Measurements from ENCODE around the gene ZNF516. TPM values are rescaled to one million over a fixed set of nuclear protein-coding genes. Genes with fewer than 3 reads are reported as not detected.

The ZNF516 gene
- total and polyA plus RNA-seq, 7 experiments from 2014 or later = 1.9 to 60.4 (median 21.7) TPM

DNA sequence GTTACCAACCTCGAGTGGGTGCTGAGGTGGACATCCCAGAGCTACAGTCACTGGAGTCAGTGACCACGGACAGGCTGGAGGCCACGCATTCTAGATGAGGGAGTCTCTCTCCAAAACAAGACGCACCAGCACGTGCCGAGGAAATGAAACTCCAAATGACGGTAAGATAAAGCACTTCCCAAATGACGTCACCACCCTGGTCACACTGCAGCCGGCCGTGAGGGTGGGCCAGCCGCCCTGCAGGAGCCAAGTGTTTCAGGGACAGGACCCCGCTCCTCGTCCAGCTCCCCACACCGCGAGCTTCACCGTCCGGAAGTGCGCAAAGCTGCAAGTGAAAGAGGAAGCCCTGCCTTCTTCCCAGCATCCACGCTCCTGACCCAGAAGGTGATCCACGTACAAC is 99.4 kb downstream of the ZNF516 start:
- ChIA-PET POLR2A (no interaction called here), CTCF (interaction anchor here (1.2 kb wide), 1 partner anchor 314 kb away, joined by 3 read pairs; no protein-coding TSS in a partner anchor)
- intact Hi-C loops (cut with micrococcal nuclease) = loop anchor here in 1 of 2 donors (5.0 kb wide), 1 partner anchor 97 kb away; no protein-coding TSS in a partner anchor
- peak; percentile 55 for ATAC-seq
- Histone ChIP-seq H3K27me3 (ENCODE audit: control insufficient read depth in 2 of 2, insufficient read depth in 2 of 2, low read length in 2 of 2) (no peaks in the 10 kb centered on the region), H3K4me1 (ENCODE audit: control insufficient read depth in 2 of 2, insufficient read depth in 2 of 2, low read length in 2 of 2) (peaks cover 0 to under 1% of the 10 kb centered on the region in 2 donors), H3K9me3 (ENCODE audit: control insufficient read depth in 2 of 3, low read length in 3 of 3) (no peaks in the 10 kb centered on the region), H3K4me3 (ENCODE audit: low read length) (no peak overlapping the region), H3K27ac (ENCODE audit: low read depth, low read length) (no peak overlapping the region), H3K36me3 (ENCODE audit: control insufficient read depth in 2 of 3, insufficient read depth in 3 of 3, low read length in 3 of 3) (peaks cover 0 to 7% (median 0%) of the 10 kb centered on the region in 3 experiments)
- Mint-ChIP-seq H3K36me3 (peaks cover 0 to 5% (median 0%) of the 10 kb centered on the region in 5 donors), H3K9me3 (no peaks in the 10 kb centered on the region), H3K27ac (no peak overlapping the region), H3K4me1 (peaks cover 5 to 41% (median 32%) of the 10 kb centered on the region in 7 donors), H3K4me3 (no peak overlapping the region), H3K27me3 (peaks cover 0 to 17% (median 0%) of the 10 kb centered on the region in 5 donors)
- DNase-seq = no peak

DNA sequence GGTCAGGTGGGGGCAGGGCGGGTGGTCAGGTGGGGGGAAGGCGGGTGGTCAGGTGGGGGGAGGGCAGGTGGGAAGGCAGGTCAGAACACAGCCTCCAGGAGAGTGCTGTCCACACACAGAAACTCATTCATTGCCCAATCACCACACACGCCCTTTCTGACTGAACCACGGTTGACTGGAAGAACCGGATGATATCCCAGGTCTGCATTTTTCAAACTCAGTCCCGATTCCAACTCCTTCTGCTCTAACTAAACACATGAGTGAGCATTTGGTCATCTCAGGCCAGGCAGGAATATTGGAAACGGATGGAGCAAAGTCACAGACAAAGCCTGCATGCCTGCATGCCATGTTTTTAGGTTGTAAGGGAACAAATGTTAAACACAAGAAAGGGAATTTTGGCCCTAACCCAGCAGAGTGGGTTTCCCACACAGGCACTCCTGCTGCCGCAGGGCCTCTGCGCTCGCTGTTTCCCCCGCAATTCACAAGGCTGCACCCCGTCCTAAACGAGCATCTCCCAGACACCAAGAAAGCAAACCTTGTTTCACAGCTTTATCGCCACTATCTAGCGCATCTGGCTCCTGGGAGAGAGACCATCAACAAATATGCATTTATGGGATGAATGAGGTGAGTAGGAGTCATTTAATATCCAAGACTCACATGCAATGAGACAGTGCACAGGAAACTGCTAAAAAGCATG is 100.1 kb downstream of the ZNF516 start:
- CTCF ChIA-PET = interaction anchor here (1.2 kb wide), 1 partner anchor 315 kb away, joined by 3 read pairs; no protein-coding TSS in a partner anchor
- Mint-ChIP-seq H3K27ac (no peak overlapping the region), H3K36me3 (peaks cover 0 to 5% (median 0%) of the 10 kb centered on the region in 5 donors), H3K27me3 (peaks cover 0 to 16% (median 0%) of the 10 kb centered on the region in 5 donors), H3K4me3 (no peak overlapping the region), H3K4me1 (peaks cover 5 to 48% (median 36%) of the 10 kb centered on the region in 7 donors), H3K9me3 (no peaks in the 10 kb centered on the region)
- peaks cover 0 to 7% (median 0%) of the 10 kb centered on the region in 3 experiments for H3K36me3 ChIP-seq (ENCODE audit: control insufficient read depth in 2 of 3, insufficient read depth in 3 of 3, low read length in 3 of 3)
- no peak for ATAC-seq
- no peaks in the 10 kb centered on the region for H3K9me3 ChIP-seq (ENCODE audit: control insufficient read depth in 2 of 3, low read length in 3 of 3)
- H3K4me3 ChIP-seq (ENCODE audit: low read length) = no peak overlapping the region
- intact Hi-C loops (cut with micrococcal nuclease) = loop anchor here in 1 of 2 donors (5.0 kb wide), 1 partner anchor 97 kb away; no protein-coding TSS in a partner anchor
- H3K27ac ChIP-seq (ENCODE audit: low read depth, low read length) = no peak overlapping the region
- POLR2A ChIA-PET = no interaction called here
- peaks cover 0 to 7% of the 10 kb centered on the region in 2 donors for H3K4me1 ChIP-seq (ENCODE audit: control insufficient read depth in 2 of 2, insufficient read depth in 2 of 2, low read length in 2 of 2)
- DNase-seq = no peak
- H3K27me3 ChIP-seq (ENCODE audit: control insufficient read depth in 2 of 2, insufficient read depth in 2 of 2, low read length in 2 of 2) = no peaks in the 10 kb centered on the region

DNA sequence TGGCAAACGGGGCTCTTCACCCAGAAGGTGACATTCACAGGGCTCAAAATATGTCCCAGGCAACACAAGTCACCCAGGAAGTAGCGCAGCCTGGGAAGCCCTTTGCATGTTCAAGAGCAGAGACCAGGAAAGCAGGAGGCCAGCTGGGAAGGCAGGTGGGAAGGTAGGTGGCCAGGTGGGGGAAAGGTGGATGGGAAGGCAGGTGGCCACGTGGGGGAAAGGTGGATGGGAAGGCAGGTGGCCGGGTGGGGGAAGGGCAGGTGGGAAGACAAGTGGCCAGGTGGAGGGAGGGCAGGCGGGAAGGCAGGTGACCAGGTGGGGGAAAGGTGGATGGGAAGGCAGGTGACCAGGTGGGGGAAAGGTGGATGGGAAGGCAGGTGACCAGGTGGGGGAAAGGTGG is 102.7 kb downstream of the ZNF516 start:
- peak overlapping the region in 1 of 9 donors; percentile 34 for H3K27ac Mint-ChIP-seq

DNA sequence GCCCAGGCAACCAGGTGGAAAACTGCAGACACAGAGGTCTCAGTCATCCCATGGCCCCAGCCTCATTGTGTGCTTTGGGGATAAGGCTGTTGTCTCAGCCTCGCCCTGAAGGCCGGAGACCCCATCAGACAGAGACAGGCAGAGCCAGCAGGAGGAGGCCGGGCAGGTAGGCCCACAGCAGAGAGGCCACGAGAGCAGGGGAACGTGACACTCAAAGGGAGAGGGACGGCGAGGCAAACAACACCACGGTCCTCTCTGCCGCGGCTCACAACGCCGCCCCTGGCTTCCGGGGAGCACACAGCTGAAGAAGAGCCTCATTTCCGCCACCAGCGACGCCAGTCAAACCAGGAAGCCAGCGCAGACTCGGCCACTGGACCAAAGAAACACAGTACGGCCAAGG is 103.3 kb downstream of the ZNF516 start:
- ChIA-PET POLR2A (no interaction called here), CTCF (no interaction called here)
- H3K9me3 ChIP-seq (ENCODE audit: control insufficient read depth in 2 of 3, low read length in 3 of 3) = no peaks in the 10 kb centered on the region
- H3K4me3 ChIP-seq (ENCODE audit: low read length) = no peak overlapping the region
- H3K36me3 Mint-ChIP-seq = peaks cover 0 to 10% (median 0%) of the 10 kb centered on the region in 5 donors
- peak overlapping the region in 2 of 9 donors; percentile 9 to 34 for H3K27ac Mint-ChIP-seq
- no peak overlapping the region for H3K27ac ChIP-seq (ENCODE audit: low read depth, low read length)
- no peaks in the 10 kb centered on the region for H3K27me3 ChIP-seq (ENCODE audit: control insufficient read depth in 2 of 2, insufficient read depth in 2 of 2, low read length in 2 of 2)
- H3K4me1 Mint-ChIP-seq = peaks cover 4 to 62% (median 51%) of the 10 kb centered on the region in 7 donors
- peaks cover 3 to 16% of the 10 kb centered on the region in 2 donors for H3K4me1 ChIP-seq (ENCODE audit: control insufficient read depth in 2 of 2, insufficient read depth in 2 of 2, low read length in 2 of 2)
- intact Hi-C loops (cut with micrococcal nuclease) = no loop called here
- H3K27me3 Mint-ChIP-seq = peaks cover 0 to 26% (median 0%) of the 10 kb centered on the region in 5 donors
- peaks cover 0 to 3% (median 0%) of the 10 kb centered on the region in 11 donors for H3K9me3 Mint-ChIP-seq
- H3K4me3 Mint-ChIP-seq = peak overlapping the region in 2 of 10 donors; percentile 23 to 56
- H3K36me3 ChIP-seq (ENCODE audit: control insufficient read depth in 2 of 3, insufficient read depth in 3 of 3, low read length in 3 of 3) = peaks cover 0 to 7% (median 0%) of the 10 kb centered on the region in 3 experiments
- ATAC-seq (no peak), DNase-seq (no peak)

More for the DNA sequence above, 102.7 kb downstream of the ZNF516 start:
- ATAC-seq (no peak), DNase-seq (no peak)
- no peak overlapping the region for H3K27ac ChIP-seq (ENCODE audit: low read depth, low read length)
- peaks cover 0 to 7% (median 0%) of the 10 kb centered on the region in 3 experiments for H3K36me3 ChIP-seq (ENCODE audit: control insufficient read depth in 2 of 3, insufficient read depth in 3 of 3, low read length in 3 of 3)
- POLR2A ChIA-PET = no interaction called here
- CTCF ChIA-PET = no interaction called here
- intact Hi-C loops (cut with micrococcal nuclease) = no loop called here
- H3K4me3 ChIP-seq (ENCODE audit: low read length) = no peak overlapping the region
- H3K9me3 Mint-ChIP-seq = peaks cover 0 to 3% (median 0%) of the 10 kb centered on the region in 11 donors
- peaks cover 0 to 10% (median 0%) of the 10 kb centered on the region in 5 donors for H3K36me3 Mint-ChIP-seq
- peaks cover 0 to 10% of the 10 kb centered on the region in 2 donors for H3K4me1 ChIP-seq (ENCODE audit: control insufficient read depth in 2 of 2, insufficient read depth in 2 of 2, low read length in 2 of 2)
- H3K4me1 Mint-ChIP-seq = peaks cover 0 to 56% (median 45%) of the 10 kb centered on the region in 7 donors
- no peaks in the 10 kb centered on the region for H3K9me3 ChIP-seq (ENCODE audit: control insufficient read depth in 2 of 3, low read length in 3 of 3)
- H3K27me3 ChIP-seq (ENCODE audit: control insufficient read depth in 2 of 2, insufficient read depth in 2 of 2, low read length in 2 of 2) = no peaks in the 10 kb centered on the region
- H3K27me3 Mint-ChIP-seq = peaks cover 0 to 28% (median 0%) of the 10 kb centered on the region in 5 donors
- no peak overlapping the region for H3K4me3 Mint-ChIP-seq

DNA sequence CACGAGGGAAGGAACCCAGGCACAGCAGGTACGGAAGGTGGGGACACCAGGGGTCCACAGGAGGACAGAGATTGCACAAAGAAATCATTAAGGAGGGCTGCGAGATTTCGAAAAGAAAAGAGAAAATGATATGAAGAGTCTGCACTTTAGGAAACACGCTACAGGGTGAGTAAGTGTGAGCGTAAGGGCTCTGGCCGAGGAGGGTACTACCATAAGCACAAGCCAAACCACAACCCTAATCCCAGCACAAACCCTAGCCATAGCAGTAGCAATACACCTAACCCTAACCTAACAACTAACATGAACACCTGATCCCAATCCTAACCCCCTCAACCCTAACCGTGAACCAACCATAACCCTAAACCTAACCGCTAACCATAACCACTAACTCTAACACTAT is 104.0 kb downstream of the ZNF516 start:
- Mint-ChIP-seq H3K27ac (peak overlapping the region in 1 of 9 donors; percentile 47), H3K27me3 (peaks cover 0 to 25% (median 0%) of the 10 kb centered on the region in 5 donors), H3K4me1 (peaks cover 11 to 69% (median 58%) of the 10 kb centered on the region in 7 donors), H3K4me3 (peak overlapping the region in 1 of 10 donors; percentile 0), H3K9me3 (peaks cover 0 to 3% (median 0%) of the 10 kb centered on the region in 11 donors), H3K36me3 (peaks cover 0 to 6% (median 0%) of the 10 kb centered on the region in 5 donors)
- no peak for ATAC-seq
- POLR2A ChIA-PET = no interaction called here
- peaks cover 10 to 23% of the 10 kb centered on the region in 2 donors for H3K4me1 ChIP-seq (ENCODE audit: control insufficient read depth in 2 of 2, insufficient read depth in 2 of 2, low read length in 2 of 2)
- intact Hi-C loops (cut with micrococcal nuclease) = no loop called here
- H3K36me3 ChIP-seq (ENCODE audit: control insufficient read depth in 2 of 3, insufficient read depth in 3 of 3, low read length in 3 of 3) = peaks cover 0 to 7% (median 0%) of the 10 kb centered on the region in 3 experiments
- H3K27me3 ChIP-seq (ENCODE audit: control insufficient read depth in 2 of 2, insufficient read depth in 2 of 2, low read length in 2 of 2) = no peaks in the 10 kb centered on the region
- CTCF ChIA-PET = no interaction called here
- no peak for DNase-seq
- H3K9me3 ChIP-seq (ENCODE audit: control insufficient read depth in 2 of 3, low read length in 3 of 3) = no peaks in the 10 kb centered on the region
- no peak overlapping the region for H3K27ac ChIP-seq (ENCODE audit: low read depth, low read length)
- no peak overlapping the region for H3K4me3 ChIP-seq (ENCODE audit: low read length)

DNA sequence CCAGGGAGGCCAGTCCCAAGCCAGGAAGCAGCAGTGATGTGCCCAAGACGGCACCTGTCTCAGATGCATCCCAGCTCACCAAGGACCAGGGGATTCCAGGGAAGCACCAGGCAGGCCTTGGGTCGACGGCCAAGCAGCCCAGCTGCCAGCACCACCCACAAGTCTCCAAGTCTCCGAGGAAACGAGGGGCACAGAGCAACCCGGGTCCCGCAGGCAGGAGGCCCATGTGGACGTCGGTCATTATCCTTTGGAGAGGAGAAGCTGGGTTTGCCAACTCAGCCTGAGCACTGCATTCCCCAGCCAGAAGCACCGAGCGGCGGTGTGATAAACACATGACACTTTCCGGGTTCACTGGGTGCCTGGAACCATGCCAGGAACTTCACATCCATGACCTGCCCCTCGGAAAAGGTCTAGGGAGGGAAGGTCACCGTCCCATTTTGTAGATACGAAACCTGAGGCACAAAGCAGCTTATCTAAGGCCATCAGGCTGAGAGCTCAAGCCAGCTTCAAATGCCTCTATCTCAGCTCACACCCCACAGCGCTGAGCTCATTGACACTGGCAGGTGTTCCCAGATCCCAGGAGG is 104.5 kb downstream of the ZNF516 start:
- Mint-ChIP-seq H3K27ac (no peak overlapping the region), H3K36me3 (peaks cover 0 to 6% (median 0%) of the 10 kb centered on the region in 5 donors), H3K4me1 (peaks cover 14 to 73% (median 62%) of the 10 kb centered on the region in 7 donors), H3K9me3 (peaks cover 0 to 3% (median 0%) of the 10 kb centered on the region in 11 donors), H3K27me3 (peaks cover 0 to 25% (median 0%) of the 10 kb centered on the region in 5 donors), H3K4me3 (peak overlapping the region in 1 of 10 donors; percentile 0)
- H3K4me1 ChIP-seq (ENCODE audit: control insufficient read depth in 2 of 2, insufficient read depth in 2 of 2, low read length in 2 of 2) = peaks cover 11 to 26% of the 10 kb centered on the region in 2 donors
- no peak for ATAC-seq
- H3K4me3 ChIP-seq (ENCODE audit: low read length) = no peak overlapping the region
- H3K27ac ChIP-seq (ENCODE audit: low read depth, low read length) = no peak overlapping the region
- H3K36me3 ChIP-seq (ENCODE audit: control insufficient read depth in 2 of 3, insufficient read depth in 3 of 3, low read length in 3 of 3) = peaks cover 0 to 5% (median 0%) of the 10 kb centered on the region in 3 experiments
- no peak for DNase-seq
- intact Hi-C loops (cut with micrococcal nuclease) = no loop called here
- CTCF ChIA-PET = no interaction called here
- POLR2A ChIA-PET = no interaction called here
- no peaks in the 10 kb centered on the region for H3K9me3 ChIP-seq (ENCODE audit: control insufficient read depth in 2 of 3, low read length in 3 of 3)
- H3K27me3 ChIP-seq (ENCODE audit: control insufficient read depth in 2 of 2, insufficient read depth in 2 of 2, low read length in 2 of 2) = no peaks in the 10 kb centered on the region

Data from naive thymus-derived CD4-positive, alpha-beta T cell (primary cell).